ENCODE results near the gene TLL2. TPM values are rescaled to one million over a fixed set of nuclear protein-coding genes. Genes with fewer than 3 reads are reported as not detected.

The TLL2 gene
- total RNA-seq, 2 donors from 2014 or later, result 0.28 to 0.32 TPM

GRCh38 chr10:96462606-96463151 lies 51.0 kb downstream of the TLL2 start:
- intact Hi-C loops (cut with DNase I), result no loop called here
- Histone ChIP-seq H3K4me1 (replicated peaks) (no peaks in the 10 kb centered on the region), H3K27me3 (replicated peaks; ENCODE audit: insufficient read depth) (no peaks in the 10 kb centered on the region), H3K4me3 (no peak overlapping the region), H3K36me3 (no peaks in the 10 kb centered on the region), H3K27ac (no peak overlapping the region), H3K9me3 (no peaks in the 10 kb centered on the region)
- no peak for DNase-seq (ENCODE audit: low spot score)
- TF ChIP-seq POLR2A (IDR thresholded peaks at IDR 0.05) (no peak), POLR2AphosphoS5 (IDR thresholded peaks at IDR 0.05) (no peak), CTCF (IDR thresholded peaks at IDR 0.05) (no peak)
- WGBS, result 81% methylated on average over 6 of the region's 6 CpGs

- Histone ChIP-seq H3K36me3 (no peaks in the 10 kb centered on the region), H3K9me3 (no peaks in the 10 kb centered on the region), H3K4me3 (no peak overlapping the region), H3K4me1 (replicated peaks) (no peaks in the 10 kb centered on the region), H3K27ac (no peak overlapping the region), H3K27me3 (replicated peaks; ENCODE audit: insufficient read depth) (no peaks in the 10 kb centered on the region)
- WGBS, result 96% methylated on average over 3 of the region's 3 CpGs
- no peak for DNase-seq (ENCODE audit: low spot score)
- TF ChIP-seq POLR2A (IDR thresholded peaks at IDR 0.05) (no peak), POLR2AphosphoS5 (IDR thresholded peaks at IDR 0.05) (no peak), CTCF (IDR thresholded peaks at IDR 0.05) (no peak)
- intact Hi-C loops (cut with DNase I), result no loop called here
Measured at GRCh38 chr10:96460316-96460715, 53.4 kb downstream of the TLL2 start.

GRCh38 chr10:96457341-96457740 lies 56.4 kb downstream of the TLL2 start:
- intact Hi-C loops (cut with DNase I), result no loop called here

GRCh38 chr10:96456296-96456840 lies 57.4 kb downstream of the TLL2 start:
- no peak for DNase-seq (ENCODE audit: low spot score)
- Histone ChIP-seq H3K27me3 (replicated peaks; ENCODE audit: insufficient read depth) (no peaks in the 10 kb centered on the region), H3K27ac (no peak overlapping the region), H3K4me1 (replicated peaks) (no peaks in the 10 kb centered on the region), H3K9me3 (no peaks in the 10 kb centered on the region), H3K36me3 (no peaks in the 10 kb centered on the region), H3K4me3 (no peak overlapping the region)
- TF ChIP-seq POLR2AphosphoS5 (IDR thresholded peaks at IDR 0.05) (no peak), CTCF (IDR thresholded peaks at IDR 0.05) (no peak), POLR2A (IDR thresholded peaks at IDR 0.05) (no peak)
- intact Hi-C loops (cut with DNase I), result no loop called here
- 84% methylated on average over 4 of the region's 5 CpGs for WGBS

More at GRCh38 chr10:96457341-96457740, 56.4 kb downstream of the TLL2 start:
- 79% methylated on average over 5 of the region's 5 CpGs for WGBS
- no peak for TF ChIP-seq CTCF (IDR thresholded peaks at IDR 0.05)
- no peak for TF ChIP-seq POLR2AphosphoS5 (IDR thresholded peaks at IDR 0.05)
- TF ChIP-seq POLR2A (IDR thresholded peaks at IDR 0.05), result no peak
- Histone ChIP-seq H3K9me3 (no peaks in the 10 kb centered on the region), H3K36me3 (no peaks in the 10 kb centered on the region), H3K4me1 (replicated peaks) (no peaks in the 10 kb centered on the region), H3K27me3 (replicated peaks; ENCODE audit: insufficient read depth) (no peaks in the 10 kb centered on the region), H3K27ac (no peak overlapping the region), H3K4me3 (no peak overlapping the region)
- DNase-seq (ENCODE audit: low spot score), result no peak
